Osteocyte (in vitro differentiated cells): ENCODE measurements around the gene OVOL2. TPM values are rescaled to one million over a fixed set of nuclear protein-coding genes. Genes with fewer than 3 reads are reported as not detected.

Source experiments
- DNase-seq: peaks from one replicate; pipeline ENCODE4 v3.0.0; 2021; ENCODE audit warnings: mixed read lengths; ENCODE audit not compliant: unreplicated experiment; ENCODE audit errors: extremely low spot score
- H3K27ac Mint-ChIP-seq: one replicate; pipeline ENCODE4 v1.8.0; 2021; ENCODE audit warnings: mild to moderate bottlenecking, mixed read lengths; ENCODE audit not compliant: unreplicated experiment
- H3K27me3 Mint-ChIP-seq: one replicate; pipeline ENCODE4 v1.8.0; 2021; ENCODE audit warnings: mixed read lengths; ENCODE audit not compliant: unreplicated experiment
- H3K36me3 Mint-ChIP-seq: one replicate; pipeline ENCODE4 v1.8.0; 2021; ENCODE audit warnings: mixed read lengths; ENCODE audit not compliant: unreplicated experiment
- H3K4me1 Mint-ChIP-seq: one replicate; pipeline ENCODE4 v1.8.0; 2021; ENCODE audit warnings: mixed read lengths; ENCODE audit not compliant: unreplicated experiment
- H3K4me3 Mint-ChIP-seq: one replicate; pipeline ENCODE4 v1.8.0; 2021; ENCODE audit warnings: mild to moderate bottlenecking, moderate library complexity, mixed read lengths; ENCODE audit not compliant: unreplicated experiment
- H3K9me3 Mint-ChIP-seq: one replicate; pipeline ENCODE4 v1.8.0; 2021; ENCODE audit warnings: mixed read lengths; ENCODE audit not compliant: unreplicated experiment
- CTCF ChIP-seq: fragments of 200-600 bp; sonication (generic); IDR thresholded peaks from 2 replicates; pipeline ENCODE4 v1.5.0; 2021; ENCODE audit warnings: antibody characterized with exemption, mild to moderate bottlenecking, moderate library complexity
- total RNA-seq: library from RNA; stranded (reverse); gene quantifications from 2 replicates; pipeline ENCODE4 v1.2.1, GENCODE V29; 2021

Gene OVOL2
- total RNA-seq, 1 donor from 2014 or later: not detected

GRCh38 chr20:18014411-18014810 is 43.3 kb downstream of the OVOL2 start:
- no peak for DNase-seq
- Mint-ChIP-seq H3K27ac (no peak overlapping the region), H3K36me3 (no peaks in the 10 kb centered on the region), H3K4me3 (no peak overlapping the region), H3K9me3 (no peaks in the 10 kb centered on the region), H3K4me1 (peaks cover 3% of the 10 kb centered on the region), H3K27me3 (peaks cover 16% of the 10 kb centered on the region)
- no peak for TF ChIP-seq CTCF

GRCh38 chr20:18012901-18013300 is 44.8 kb downstream of the OVOL2 start:
- Mint-ChIP-seq H3K27ac (no peak overlapping the region), H3K36me3 (no peaks in the 10 kb centered on the region), H3K27me3 (peaks cover 3% of the 10 kb centered on the region), H3K4me3 (no peak overlapping the region), H3K4me1 (peaks cover 3% of the 10 kb centered on the region), H3K9me3 (no peaks in the 10 kb centered on the region)
- no peak for DNase-seq
- TF ChIP-seq CTCF: no peak

GRCh38 chr20:18011951-18012645 is 45.6 kb downstream of the OVOL2 start:
- Mint-ChIP-seq H3K4me1 (peaks cover 3% of the 10 kb centered on the region), H3K36me3 (no peaks in the 10 kb centered on the region), H3K27me3 (no peaks in the 10 kb centered on the region), H3K9me3 (no peaks in the 10 kb centered on the region), H3K4me3 (no peak overlapping the region), H3K27ac (no peak overlapping the region)
- TF ChIP-seq CTCF: no peak
- DNase-seq: no peak

- Mint-ChIP-seq H3K9me3 (no peaks in the 10 kb centered on the region), H3K4me1 (peaks cover 5% of the 10 kb centered on the region), H3K27ac (no peak overlapping the region), H3K4me3 (no peak overlapping the region), H3K27me3 (no peaks in the 10 kb centered on the region), H3K36me3 (no peaks in the 10 kb centered on the region)
- DNase-seq: no peak
- TF ChIP-seq CTCF: no peak
These were observed 46.2 kb downstream of the OVOL2 start for GRCh38 chr20:18011482-18011881.

GRCh38 chr20:18009116-18009515 is 48.6 kb downstream of the OVOL2 start:
- Mint-ChIP-seq H3K36me3 (no peaks in the 10 kb centered on the region), H3K9me3 (no peaks in the 10 kb centered on the region), H3K4me1 (peaks cover 19% of the 10 kb centered on the region), H3K27ac (no peak overlapping the region), H3K4me3 (no peak overlapping the region), H3K27me3 (no peaks in the 10 kb centered on the region)
- TF ChIP-seq CTCF: no peak
- DNase-seq: no peak
